H9 (cell line): ENCODE measurements around the gene CRABP2. TPM values are rescaled to one million over a fixed set of nuclear protein-coding genes. Genes with fewer than 3 reads are reported as not detected.
A peak's percentile ranks its signal among the peaks of the same experiment; 100 is the strongest.

ENCODE experiments used
- DNase-seq: peaks from one replicate; pipeline ENCODE4 v3.0.0-alpha.2; 2017
- H2AFZ ChIP-seq: one replicate; pipeline ENCODE4 v1.6.1; 2013; ENCODE audit warnings: mild to moderate bottlenecking, low read length, control low read depth, moderate library complexity
- H2AK5ac ChIP-seq: 2 replicates; pipeline ENCODE4 v1.6.1; 2013; ENCODE audit warnings: low read length, control low read depth, mixed read lengths; ENCODE audit not compliant: insufficient read length
- H2BK120ac ChIP-seq: one replicate; pipeline ENCODE4 v1.6.1; 2013; ENCODE audit warnings: low read depth, mild to moderate bottlenecking, low read length, control low read depth, inconsistent platforms; ENCODE audit not compliant: poor library complexity, severe bottlenecking
- H2BK12ac ChIP-seq: 2 replicates; pipeline ENCODE4 v1.6.1; 2013; ENCODE audit warnings: low read length, control low read depth, mixed read lengths, low read depth; ENCODE audit not compliant: insufficient read length
- H2BK15ac ChIP-seq: 2 replicates; pipeline ENCODE4 v1.6.1; 2013; ENCODE audit warnings: low read depth, low read length, control low read depth
- H2BK20ac ChIP-seq: one replicate; pipeline ENCODE4 v1.6.1; 2013; ENCODE audit warnings: low read depth, mild to moderate bottlenecking, low read length, control low read depth, inconsistent platforms; ENCODE audit not compliant: poor library complexity, severe bottlenecking
- H2BK5ac ChIP-seq: 2 replicates; pipeline ENCODE4 v1.6.1; 2013; ENCODE audit warnings: low read length, control low read depth, mixed read lengths; ENCODE audit not compliant: insufficient read length
- H3K14ac ChIP-seq: 2 replicates; pipeline ENCODE4 v1.6.1; 2013; ENCODE audit warnings: low read length, control low read depth; ENCODE audit not compliant: insufficient read depth
- H3K18ac ChIP-seq: 2 replicates; pipeline ENCODE4 v1.6.1; 2013; ENCODE audit warnings: low read depth, mild to moderate bottlenecking, mixed read lengths, low read length, control low read depth; ENCODE audit not compliant: insufficient read length
- H3K23ac ChIP-seq: 2 replicates; pipeline ENCODE4 v1.6.1; 2013; ENCODE audit warnings: low read length, control low read depth, mixed read lengths, low read depth; ENCODE audit not compliant: insufficient read length
- H3K23me2 ChIP-seq: 2 replicates; pipeline ENCODE4 v1.6.1; 2013; ENCODE audit warnings: low read depth, mild to moderate bottlenecking, mixed read lengths, low read length, control low read depth; ENCODE audit not compliant: insufficient read length, poor library complexity, severe bottlenecking
- H3K27ac ChIP-seq: 2 replicates; pipeline ENCODE4 v1.5.1; 2013; ENCODE audit warnings: low read length, control low read depth, mixed read lengths, low read depth; ENCODE audit not compliant: insufficient read length
- H3K27me3 ChIP-seq: 2 replicates; pipeline ENCODE4 v1.6.1; 2013; ENCODE audit warnings: low read length, control low read depth, inconsistent platforms; ENCODE audit not compliant: insufficient read depth
- H3K4ac ChIP-seq: 2 replicates; pipeline ENCODE4 v1.6.1; 2013; ENCODE audit warnings: low read depth, mild to moderate bottlenecking, control low read depth, inconsistent platforms, low read length, moderate library complexity
- H3K4me1 ChIP-seq: 2 replicates; pipeline ENCODE4 v1.6.1; 2013; ENCODE audit warnings: low read length, control low read depth, inconsistent platforms; ENCODE audit not compliant: insufficient read depth
- H3K4me2 ChIP-seq: 2 replicates; pipeline ENCODE4 v1.6.1; 2013; ENCODE audit warnings: low read length, control low read depth, mixed read lengths; ENCODE audit not compliant: insufficient read length, insufficient read depth
- H3K56ac ChIP-seq: 2 replicates; pipeline ENCODE4 v1.6.1; 2013; ENCODE audit warnings: low read depth, mild to moderate bottlenecking, mixed read lengths, low read length, control low read depth; ENCODE audit not compliant: insufficient read length
- H3K79me1 ChIP-seq: 2 replicates; pipeline ENCODE4 v1.6.1; 2013; ENCODE audit warnings: low read depth, mild to moderate bottlenecking, moderate library complexity, low read length, control low read depth, inconsistent platforms; ENCODE audit not compliant: insufficient read depth, poor library complexity, severe bottlenecking
- H3K79me2 ChIP-seq: 2 replicates; pipeline ENCODE4 v1.6.1; 2013; ENCODE audit warnings: low read length, control low read depth, inconsistent platforms; ENCODE audit not compliant: insufficient read depth
- H3K9ac ChIP-seq: 2 replicates; pipeline ENCODE4 v1.6.1; 2013; ENCODE audit warnings: low read length, control low read depth, mixed read lengths; ENCODE audit not compliant: insufficient read length; ENCODE audit errors: extremely low read depth
- H3K9me3 ChIP-seq: one replicate; pipeline ENCODE4 v1.6.1; 2013; ENCODE audit warnings: low read depth, low read length, inconsistent platforms; ENCODE audit not compliant: control insufficient read depth
- H3T11ph ChIP-seq: one replicate; pipeline ENCODE4 v1.6.1; 2013; ENCODE audit warnings: mild to moderate bottlenecking, low read length, control low read depth, inconsistent platforms
- H4K20me1 ChIP-seq: one replicate; pipeline ENCODE4 v1.6.1; 2013; ENCODE audit not compliant: control insufficient read depth, insufficient read length, insufficient read depth
- H4K5ac ChIP-seq: 2 replicates; pipeline ENCODE4 v1.6.1; 2013; ENCODE audit warnings: low read depth, mild to moderate bottlenecking, mixed read lengths, low read length, control low read depth; ENCODE audit not compliant: insufficient read length
- H4K8ac ChIP-seq: replicated peaks from 2 replicates; pipeline ENCODE4 v1.6.1; 2013; ENCODE audit warnings: low read length, control low read depth, mixed read lengths, low read depth; ENCODE audit not compliant: insufficient read length
- H4K91ac ChIP-seq: 2 replicates; pipeline ENCODE4 v1.6.1; 2013; ENCODE audit warnings: low read depth, mild to moderate bottlenecking, moderate library complexity, mixed read lengths, low read length, control low read depth; ENCODE audit not compliant: insufficient read length
- H3K27ac Mint-ChIP-seq, 3 experiments: 2 replicates in 2 of 3; 3 replicates in 1 of 3; pipeline ENCODE4 v1.8.0; 2020 to 2021; ENCODE audit warnings: mixed read lengths in 3 of 3, mild to moderate bottlenecking in 1 of 3, moderate library complexity in 1 of 3
- H3K27me3 Mint-ChIP-seq: 2 replicates; pipeline ENCODE4 v1.8.0; 2021; ENCODE audit warnings: low read depth, mild to moderate bottlenecking, moderate library complexity, mixed read lengths
- H3K36me3 Mint-ChIP-seq, 3 experiments: 2 replicates in 2 of 3; 3 replicates in 1 of 3; pipeline ENCODE4 v1.8.0; 2020 to 2021; ENCODE audit warnings: low read depth in 3 of 3, mixed read lengths in 3 of 3; ENCODE audit not compliant: insufficient read depth in 1 of 3
- H3K4me1 Mint-ChIP-seq, 2 experiments: 2 replicates each; pipeline ENCODE4 v1.8.0; 2020; ENCODE audit warnings: mixed read lengths in 2 of 2
- H3K4me3 Mint-ChIP-seq, 2 experiments: 2 replicates in 1 of 2; 3 replicates in 1 of 2; pipeline ENCODE4 v1.8.0; 2020 to 2021; ENCODE audit warnings: mild to moderate bottlenecking in 2 of 2, mixed read lengths in 2 of 2, moderate library complexity in 1 of 2
- H3K9me3 Mint-ChIP-seq, 2 experiments: 2 replicates in 1 of 2; 3 replicates in 1 of 2; pipeline ENCODE4 v1.8.0; 2020; ENCODE audit warnings: mild to moderate bottlenecking in 2 of 2, mixed read lengths in 2 of 2, moderate library complexity in 1 of 2
- WGBS: extraction: QIAGEN DNeasy Blood & Tissue Kit; methylation state at CpG from one replicate; pipeline ENCODE4 v1.1.7; 2013; ENCODE audit warnings: missing lambda C conversion rate, low lambda C conversion rate, mixed read lengths; ENCODE audit not compliant: insufficient read length; ENCODE audit errors: extremely low coverage; 5-methylcytosine and 5-hydroxymethylcytosine counted together
- total RNA-seq: library from RNA; stranded (reverse); gene quantifications from 2 replicates; pipeline ENCODE4 v1.2.1, GENCODE V29; 2021
- TF ChIP-seq, protein P1 (sequence below): fragments of 200-600 bp; sonication (generic); conservative IDR thresholded peaks from 3 replicates; pipeline ENCODE4 v1.8.0; 2021; ENCODE audit warnings: antibody characterized with exemption, mild to moderate bottlenecking

Gene CRABP2
- total RNA-seq, 1 experiment from 2014 or later = 184 TPM

DNA sequence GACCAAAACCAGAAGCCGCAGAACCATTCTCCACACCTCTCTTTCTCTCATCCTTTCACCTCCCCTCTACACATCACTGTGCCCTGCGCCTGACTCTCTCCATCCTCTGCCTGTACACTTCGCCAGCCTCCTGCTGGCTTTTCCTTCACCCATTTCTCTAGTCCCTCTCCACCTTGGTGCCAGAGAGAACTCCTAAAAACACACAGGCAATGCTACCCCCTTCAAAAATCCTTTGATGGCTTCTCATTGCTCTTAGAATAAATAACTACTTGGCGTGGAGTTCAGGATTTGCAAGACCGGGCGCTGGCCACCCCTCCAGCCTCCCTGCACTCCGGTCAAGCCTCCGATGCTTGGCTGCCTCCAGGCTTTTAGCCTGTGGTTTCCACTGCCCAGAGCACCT lies 8.6 kb downstream of the CRABP2 start:
- H3K27me3 Mint-ChIP-seq = peaks cover 6% of the 10 kb centered on the region
- Histone ChIP-seq H2BK120ac (no peak overlapping the region), H2BK12ac (no peak overlapping the region), H3K14ac (no peak overlapping the region), H3K56ac (no peak overlapping the region), H3K23me2 (peaks cover 10% of the 10 kb centered on the region), H4K5ac (no peak overlapping the region), H4K91ac (no peak overlapping the region), H3K18ac (no peak overlapping the region), H4K20me1 (no peaks in the 10 kb centered on the region), H3K4me1 (peaks cover 7% of the 10 kb centered on the region; the same call in 1 of the 2 replicates), H2BK20ac (no peak overlapping the region), H2BK5ac (no peak overlapping the region), H2AFZ (no peak overlapping the region), H3K79me2 (no peaks in the 10 kb centered on the region), H3K4ac (no peak overlapping the region), H3T11ph (no peak overlapping the region), H3K79me1 (no peaks in the 10 kb centered on the region), H3K9me3 (no peaks in the 10 kb centered on the region), H3K27me3 (no peaks in the 10 kb centered on the region), H3K4me2 (no peak overlapping the region), H3K9ac (no peak overlapping the region), H3K23ac (no peak overlapping the region), H2AK5ac (no peak overlapping the region), H4K8ac (no peak overlapping the region), H3K27ac (no peak overlapping the region), H2BK15ac (no peak overlapping the region)
- H3K9me3 Mint-ChIP-seq = no peaks in the 10 kb centered on the region
- TF ChIP-seq, protein P1, sequence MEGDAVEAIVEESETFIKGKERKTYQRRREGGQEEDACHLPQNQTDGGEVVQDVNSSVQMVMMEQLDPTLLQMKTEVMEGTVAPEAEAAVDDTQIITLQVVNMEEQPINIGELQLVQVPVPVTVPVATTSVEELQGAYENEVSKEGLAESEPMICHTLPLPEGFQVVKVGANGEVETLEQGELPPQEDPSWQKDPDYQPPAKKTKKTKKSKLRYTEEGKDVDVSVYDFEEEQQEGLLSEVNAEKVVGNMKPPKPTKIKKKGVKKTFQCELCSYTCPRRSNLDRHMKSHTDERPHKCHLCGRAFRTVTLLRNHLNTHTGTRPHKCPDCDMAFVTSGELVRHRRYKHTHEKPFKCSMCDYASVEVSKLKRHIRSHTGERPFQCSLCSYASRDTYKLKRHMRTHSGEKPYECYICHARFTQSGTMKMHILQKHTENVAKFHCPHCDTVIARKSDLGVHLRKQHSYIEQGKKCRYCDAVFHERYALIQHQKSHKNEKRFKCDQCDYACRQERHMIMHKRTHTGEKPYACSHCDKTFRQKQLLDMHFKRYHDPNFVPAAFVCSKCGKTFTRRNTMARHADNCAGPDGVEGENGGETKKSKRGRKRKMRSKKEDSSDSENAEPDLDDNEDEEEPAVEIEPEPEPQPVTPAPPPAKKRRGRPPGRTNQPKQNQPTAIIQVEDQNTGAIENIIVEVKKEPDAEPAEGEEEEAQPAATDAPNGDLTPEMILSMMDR = no peak
- DNase-seq = no peak
- H3K36me3 Mint-ChIP-seq = peaks cover 15 to 47% (median 39%) of the 10 kb centered on the region in 3 experiments
- no CpG with 5 or more reads among the region's 8 CpGs for WGBS
- H3K27ac Mint-ChIP-seq = peak overlapping the region in 1 of 3 experiments; percentile 76; a peak in 2 of 7 replicates
- peaks cover 35 to 51% of the 10 kb centered on the region in 2 experiments for H3K4me1 Mint-ChIP-seq
- H3K4me3 Mint-ChIP-seq = no peak overlapping the region
